HTERT RPE-1 (cell line): ENCODE results near the gene SNIP1.
"Not testable (repeated sequence)": the region's sequence is repeated elsewhere in the genome, so short reads cannot be mapped to it uniquely, and the experiment has no call there.

ENCODE experiments used
- in situ Hi-C: fragments of 300-500 bp; cut with MboI; formaldehyde crosslinking; loops from 4 replicates; pipeline ENCODE4 v1.14.3; 2020; ENCODE audit warnings: low sequenced_read_pairs

The SNIP1 gene, protein sequence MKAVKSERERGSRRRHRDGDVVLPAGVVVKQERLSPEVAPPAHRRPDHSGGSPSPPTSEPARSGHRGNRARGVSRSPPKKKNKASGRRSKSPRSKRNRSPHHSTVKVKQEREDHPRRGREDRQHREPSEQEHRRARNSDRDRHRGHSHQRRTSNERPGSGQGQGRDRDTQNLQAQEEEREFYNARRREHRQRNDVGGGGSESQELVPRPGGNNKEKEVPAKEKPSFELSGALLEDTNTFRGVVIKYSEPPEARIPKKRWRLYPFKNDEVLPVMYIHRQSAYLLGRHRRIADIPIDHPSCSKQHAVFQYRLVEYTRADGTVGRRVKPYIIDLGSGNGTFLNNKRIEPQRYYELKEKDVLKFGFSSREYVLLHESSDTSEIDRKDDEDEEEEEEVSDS

DNA sequence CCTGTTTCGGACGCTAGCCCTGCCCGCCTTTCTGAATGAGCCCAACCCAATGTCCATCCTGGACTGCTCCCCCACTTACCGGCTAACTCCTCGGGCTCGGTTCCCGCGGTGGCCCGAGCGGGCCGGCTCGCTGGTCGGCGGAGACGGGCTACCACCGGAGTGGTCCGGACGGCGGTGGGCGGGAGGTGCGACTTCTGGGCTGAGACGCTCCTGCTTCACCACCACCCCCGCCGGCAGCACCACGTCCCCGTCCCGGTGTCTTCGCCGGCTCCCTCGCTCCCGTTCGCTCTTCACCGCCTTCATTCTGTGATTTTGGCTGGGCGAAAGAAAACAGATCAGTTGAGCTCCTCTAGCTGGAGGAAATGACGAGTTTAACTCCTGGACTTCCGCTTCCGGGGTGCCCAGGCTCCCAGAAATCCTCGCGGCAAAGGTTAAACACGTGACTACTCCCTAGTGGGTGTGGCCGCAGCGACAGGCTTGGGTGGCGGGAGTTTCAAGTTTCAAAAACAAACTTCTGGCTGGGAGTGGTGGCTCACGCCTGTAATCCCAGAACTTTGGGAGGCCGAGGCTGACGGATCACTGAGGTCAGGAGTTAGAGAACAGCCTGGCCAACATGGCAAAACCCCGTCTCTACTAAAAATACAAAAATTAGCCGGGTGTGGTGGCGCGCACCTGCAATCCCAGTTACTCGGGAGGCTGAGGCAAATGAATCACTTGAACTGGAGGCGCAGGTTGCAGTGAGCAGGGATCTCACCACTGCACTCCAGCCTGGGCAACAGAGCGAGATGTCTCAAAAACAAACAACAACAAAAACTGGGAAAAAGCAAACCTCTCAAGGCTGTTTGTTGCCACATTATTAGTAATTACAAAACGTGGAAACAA lies at the start of gene SNIP1:
SNIP1 (minus strand) TSS at position 367 of the 882 bp plus-strand sequence; CDS start at position 303, 64 bp downstream.
- in situ Hi-C loops, result no loop called here

GRCh38 chr1:37602750-37603694 lies 48.9 kb upstream of the SNIP1 start:
- in situ Hi-C loops, result no loop called here

- in situ Hi-C loops, result no loop called here
Observed at GRCh38 chr1:37601441-37601840, 47.3 kb upstream of the SNIP1 start.

- in situ Hi-C loops, result no loop called here
Observed at GRCh38 chr1:37599940-37600339, 45.8 kb upstream of the SNIP1 start.

DNA sequence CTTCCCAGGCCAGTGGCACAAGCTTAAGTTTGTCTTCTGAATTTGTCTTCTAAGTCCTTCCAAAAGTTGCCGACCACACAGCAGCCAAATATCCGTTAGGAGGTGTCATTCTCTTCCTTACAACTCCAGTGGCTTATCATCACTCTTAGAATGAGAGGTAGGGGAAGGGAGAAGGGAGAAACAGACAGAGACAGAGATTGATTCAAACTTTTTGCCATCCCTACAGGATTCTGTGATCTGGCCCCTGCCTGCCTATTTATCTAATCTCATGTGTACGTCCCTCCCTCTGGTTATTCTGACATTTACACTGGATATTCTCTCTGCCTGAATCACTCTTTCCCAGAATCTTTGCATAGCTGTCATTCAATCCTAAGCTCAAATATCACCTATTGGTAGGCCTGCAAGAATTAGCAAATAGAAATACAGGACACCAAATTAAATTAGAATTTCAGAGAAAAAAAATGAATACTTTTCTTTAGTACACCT lies 42.1 kb upstream of the SNIP1 start:
- in situ Hi-C loops, result no loop called here

DNA sequence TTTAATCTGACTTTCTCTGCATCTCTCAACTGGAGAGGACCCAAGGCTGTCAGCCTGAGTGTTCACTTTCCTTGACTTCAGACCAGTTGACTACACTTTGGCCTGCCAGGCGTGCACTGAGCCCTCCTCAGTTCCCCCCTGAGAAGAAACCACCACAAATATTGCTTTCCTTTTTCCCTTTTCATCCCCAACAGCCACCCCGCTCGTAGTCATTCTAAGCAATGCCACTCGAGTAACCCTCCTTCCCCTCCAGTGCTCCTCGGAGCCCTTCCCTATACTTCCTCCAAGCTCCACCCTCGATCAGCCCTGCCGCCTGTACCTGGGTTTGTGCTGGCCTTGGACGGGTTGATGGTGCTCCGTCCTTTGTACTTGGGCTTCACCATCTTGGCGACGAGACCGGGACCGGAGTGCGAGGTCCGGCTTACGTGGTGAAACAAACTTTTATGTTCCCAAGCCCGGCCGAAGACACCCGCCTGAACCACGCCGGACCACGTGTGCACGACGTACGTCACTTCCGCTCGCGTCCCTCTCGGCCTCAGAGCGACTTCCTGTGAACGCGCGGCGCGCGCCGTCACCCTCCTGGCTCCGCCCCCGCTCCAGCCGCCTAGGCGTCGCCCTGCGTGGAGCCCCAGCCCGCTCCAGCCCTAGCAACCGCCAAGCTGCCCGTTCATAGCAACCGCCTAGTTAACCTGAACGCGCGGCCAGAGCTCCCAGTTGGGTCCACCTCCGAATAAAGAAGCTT lies 41.5 kb upstream of the SNIP1 start, which contains the start of gene GNL2:
GNL2 (minus strand) TSS at position 498 of the 742 bp plus-strand sequence; CDS start at position 383, 115 bp downstream.
- in situ Hi-C loops, result no loop called here

GRCh38 chr1:37593726-37594125 lies 39.6 kb upstream of the SNIP1 start:
- in situ Hi-C loops, result no loop called here

- in situ Hi-C loops, result no loop called here
Observed at GRCh38 chr1:37588939-37589338, 34.8 kb upstream of the SNIP1 start.

DNA sequence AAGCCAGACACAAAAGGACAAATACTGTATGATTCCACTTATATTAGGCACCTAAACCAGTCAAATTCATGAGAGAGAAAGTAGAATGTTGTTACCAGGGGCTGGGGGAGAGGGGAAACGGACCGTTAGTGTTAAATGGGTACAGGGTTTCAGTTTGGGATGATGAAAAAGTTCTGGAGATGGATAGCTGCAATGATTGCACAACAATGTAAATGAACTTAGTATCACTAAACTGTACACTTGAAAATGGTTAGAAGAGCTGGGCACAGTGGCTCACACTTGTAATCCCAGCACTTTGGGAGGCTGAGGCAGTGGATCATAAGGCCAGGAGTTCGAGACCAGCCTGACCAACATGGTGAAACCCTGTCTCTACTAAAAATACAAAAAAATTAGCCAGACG lies 30.5 kb upstream of the SNIP1 start:
- in situ Hi-C loops, result not testable (repeated sequence)

- in situ Hi-C loops, result no loop called here
Observed at GRCh38 chr1:37575692-37576091, 21.6 kb upstream of the SNIP1 start.

- in situ Hi-C loops, result no loop called here
Observed at GRCh38 chr1:37574834-37575480, 20.9 kb upstream of the SNIP1 start.

- in situ Hi-C loops, result no loop called here
Observed at GRCh38 chr1:37570528-37571334, 16.6 kb upstream of the SNIP1 start.

DNA sequence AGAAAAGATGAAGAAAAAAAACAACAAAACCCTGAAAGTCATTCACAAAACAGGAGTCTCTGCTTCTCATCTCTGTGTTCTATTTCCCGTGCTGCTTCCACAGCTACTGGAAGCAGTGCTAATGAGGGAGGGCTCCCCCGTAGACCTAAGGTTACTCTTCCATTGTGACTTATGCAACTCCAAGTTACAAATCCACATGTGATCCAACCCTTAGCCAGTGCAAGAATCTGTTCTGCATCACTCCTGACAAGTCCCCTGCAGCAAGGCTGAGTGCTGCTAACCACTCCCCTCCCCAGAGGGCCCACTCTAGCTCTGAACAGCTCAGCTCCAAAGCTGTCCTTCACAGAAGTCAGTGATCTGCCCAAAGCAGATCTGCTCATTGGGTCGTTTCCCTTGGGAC lies 12.9 kb upstream of the SNIP1 start:
- in situ Hi-C loops, result no loop called here

GRCh38 chr1:37564892-37565291 lies 10.8 kb upstream of the SNIP1 start:
- in situ Hi-C loops, result no loop called here

- in situ Hi-C loops, result no loop called here
Observed at GRCh38 chr1:37562984-37563383, 8.9 kb upstream of the SNIP1 start.

DNA sequence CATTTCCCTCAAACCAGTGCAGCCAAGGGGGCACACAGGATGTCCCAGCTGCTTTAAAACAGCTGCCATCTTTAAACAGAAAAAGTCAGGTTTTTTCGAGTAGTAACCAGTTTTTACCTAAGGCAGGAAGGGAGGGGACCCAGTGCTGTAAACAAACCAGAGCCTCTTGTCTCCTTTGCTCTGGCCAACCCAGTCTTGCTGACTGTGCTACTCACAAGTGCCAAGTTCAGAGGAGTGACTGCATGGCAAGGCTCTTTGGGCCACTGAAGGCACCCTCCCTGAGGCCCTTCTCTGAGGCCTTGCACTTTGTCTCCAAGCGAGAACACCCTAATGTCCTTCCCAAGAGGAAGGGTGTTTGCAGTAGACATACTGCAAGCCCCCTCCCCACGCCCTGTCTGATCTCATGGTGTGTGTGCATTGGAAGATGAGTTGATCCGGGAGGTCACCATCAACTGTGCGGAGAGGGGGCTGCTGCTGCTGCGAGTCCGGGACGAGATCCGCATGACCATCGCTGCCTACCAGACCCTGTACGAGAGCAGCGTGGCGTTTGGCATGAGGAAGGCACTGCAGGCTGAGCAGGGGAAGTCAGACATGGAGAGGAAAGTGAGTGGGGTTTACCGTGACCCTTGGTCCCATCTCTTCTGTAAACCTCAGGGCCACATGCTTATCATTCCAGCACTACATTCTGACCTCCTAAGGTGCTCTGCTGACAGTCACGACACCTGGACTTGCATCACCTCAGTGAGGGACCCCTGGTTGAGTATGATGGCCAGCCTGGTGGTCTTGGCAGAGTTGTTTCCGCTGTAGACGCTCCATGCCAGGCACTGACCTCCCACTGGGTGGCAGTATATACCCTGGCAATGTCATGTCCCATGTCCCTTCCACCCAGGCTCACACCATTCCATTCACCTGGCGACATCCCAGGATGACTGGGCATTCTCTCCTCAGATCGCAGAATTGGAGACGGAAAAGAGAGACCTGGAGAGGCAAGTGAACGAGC lies 7.3 kb upstream of the SNIP1 start:
- in situ Hi-C loops, result no loop called here

DNA sequence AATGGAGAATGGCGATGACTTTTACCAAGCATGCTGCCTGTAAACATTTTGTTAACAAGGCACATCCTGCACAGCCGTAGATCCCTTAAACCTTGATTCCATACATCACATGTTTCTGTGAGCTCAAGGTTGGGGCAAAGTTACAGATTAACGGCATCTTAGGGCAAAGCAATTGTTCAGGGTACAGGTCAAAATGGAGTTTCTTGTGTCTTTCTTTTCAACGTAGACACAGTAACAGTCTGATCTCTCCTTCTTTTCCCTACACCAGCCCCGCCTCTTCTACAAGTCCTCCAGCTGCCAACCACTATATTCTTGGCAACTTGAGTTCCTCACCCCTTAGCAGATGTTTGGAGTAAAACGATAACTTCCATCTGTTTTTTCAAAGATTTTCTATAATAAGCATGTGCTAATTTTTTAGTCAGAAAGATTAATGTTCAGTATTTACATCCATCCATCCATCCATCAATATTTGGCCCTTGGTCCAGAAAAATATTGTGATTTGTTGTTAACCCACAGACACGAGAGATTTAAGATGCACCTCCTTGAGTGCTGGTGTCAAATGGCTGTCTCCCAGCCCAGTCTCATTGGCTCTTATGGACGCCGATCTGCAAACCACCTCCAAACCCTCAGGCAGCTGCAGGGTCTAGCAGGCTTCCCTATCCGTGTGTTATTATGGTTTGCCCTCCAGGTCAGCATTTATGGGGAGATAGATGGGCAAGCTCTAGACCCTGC lies 6.5 kb upstream of the SNIP1 start:
- in situ Hi-C loops, result no loop called here
